Activated CD4-positive, alpha-beta T cell treated with anti-CD3 and anti-CD28 coated beads for 48 hours (primary cell): Measurements from ENCODE around the gene WRAP53.
A peak's percentile ranks its signal among the peaks of the same experiment; 100 is the strongest.

Source experiments
- DNase-seq: peaks from one replicate; pipeline ENCODE4 v3.0.0-alpha.2; 2020

The WRAP53 gene

DNA sequence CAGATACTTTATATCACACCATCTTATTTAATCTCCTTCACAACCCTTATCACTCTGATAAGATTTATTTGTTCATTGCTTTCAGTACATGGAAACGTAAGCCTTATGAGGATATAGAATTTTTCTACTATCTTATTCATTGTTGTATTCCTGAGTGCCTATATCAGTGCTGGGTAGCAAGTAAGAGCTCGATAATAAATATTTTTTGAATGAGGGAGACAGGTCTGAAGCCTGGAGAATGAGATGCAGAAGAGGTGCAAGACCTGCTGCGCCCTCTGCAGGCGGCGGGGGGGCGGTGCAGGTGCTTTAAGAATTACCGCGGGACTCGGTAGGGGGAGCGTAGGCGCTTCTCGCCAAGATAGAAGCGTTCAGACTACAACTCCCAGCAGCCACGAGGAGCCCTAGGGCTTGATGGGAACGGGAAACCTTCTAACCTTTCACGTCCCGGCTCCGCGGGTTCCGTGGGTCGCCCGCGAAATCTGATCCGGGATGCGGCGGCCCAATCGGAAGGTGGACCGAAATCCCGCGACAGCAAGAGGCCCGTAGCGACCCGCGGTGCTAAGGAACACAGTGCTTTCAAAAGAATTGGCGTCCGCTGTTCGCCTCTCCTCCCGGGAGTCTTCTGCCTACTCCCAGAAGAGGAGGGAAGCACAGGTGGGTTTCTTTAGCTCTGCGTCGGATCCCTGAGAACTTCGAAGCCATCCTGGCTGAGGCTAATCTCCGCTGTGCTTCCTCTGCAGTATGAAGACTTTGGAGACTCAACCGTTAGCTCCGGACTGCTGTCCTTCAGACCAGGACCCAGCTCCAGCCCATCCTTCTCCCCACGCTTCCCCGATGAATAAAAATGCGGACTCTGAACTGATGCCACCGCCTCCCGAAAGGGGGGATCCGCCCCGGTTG lies at the start of gene WRAP53:
TSS of gene WRAP53 (plus strand) at position 570 of the 900 bp plus-strand sequence. CDS start at position 742, 172 bp downstream.
- DNase-seq, result peak; percentile 97

DNA sequence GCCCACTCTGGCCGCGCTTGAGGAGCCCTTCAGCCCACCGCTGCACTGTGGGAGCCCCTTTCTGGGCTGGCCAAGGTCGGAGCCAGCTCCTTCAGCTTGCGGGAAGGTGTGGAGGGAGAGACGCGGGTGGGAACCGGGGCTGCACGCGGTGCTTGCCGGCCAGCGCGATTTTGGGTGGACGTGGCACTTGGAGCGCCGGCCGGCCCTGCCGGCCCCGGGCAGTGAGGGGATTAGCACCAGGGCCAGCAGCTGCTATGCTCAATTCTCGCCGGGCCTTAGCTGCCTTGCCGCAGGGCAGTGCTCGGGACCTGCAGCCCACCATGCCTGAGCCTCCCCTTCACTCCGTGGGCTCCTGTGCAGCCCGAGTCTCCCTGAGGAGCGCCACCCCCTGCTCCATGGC lies 47.5 kb upstream of the WRAP53 start:
- no peak for DNase-seq

GRCh38 chr17:7641635-7642034 lies 46.6 kb upstream of the WRAP53 start:
- DNase-seq, result peak; percentile 20

DNA sequence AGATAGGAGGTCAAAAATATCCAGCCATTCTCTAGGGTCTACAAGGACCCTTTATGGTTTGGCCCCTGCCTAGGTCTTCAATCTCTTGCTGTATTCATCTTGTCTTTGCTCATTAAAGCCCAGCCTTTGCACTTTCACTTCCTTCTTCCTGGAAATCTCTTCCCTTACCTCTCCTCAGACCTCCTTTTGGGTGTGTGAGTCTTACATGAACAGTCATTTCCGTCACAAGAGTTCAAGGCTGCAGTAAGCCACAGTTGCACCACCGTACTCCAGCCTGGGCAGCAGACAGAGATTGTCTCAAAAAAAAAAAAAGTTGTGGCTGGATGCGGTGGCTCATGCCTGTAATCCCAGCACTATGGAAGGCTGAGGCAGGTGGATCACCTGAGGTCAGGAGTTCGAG lies 43.5 kb upstream of the WRAP53 start:
- no peak for DNase-seq

DNA sequence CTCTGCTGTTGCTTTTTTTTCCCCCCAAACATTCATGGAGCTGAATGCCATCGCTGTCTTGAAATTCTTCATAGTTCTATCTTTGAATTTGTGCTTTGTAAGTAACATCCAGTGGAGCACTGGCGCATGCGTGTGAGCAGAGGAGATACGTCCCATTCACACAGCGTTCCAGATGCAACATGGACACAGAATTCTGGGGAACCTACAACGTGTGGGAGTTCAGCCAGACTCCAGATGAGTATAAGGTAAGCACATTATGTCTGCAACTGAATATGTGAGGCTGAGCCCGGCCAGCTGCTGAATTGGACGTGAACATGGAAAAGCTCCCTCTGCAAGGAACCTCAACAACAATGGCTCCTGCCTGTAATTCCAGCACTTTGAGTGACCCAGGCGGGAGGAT lies 41.8 kb upstream of the WRAP53 start:
- DNase-seq, result no peak

DNA sequence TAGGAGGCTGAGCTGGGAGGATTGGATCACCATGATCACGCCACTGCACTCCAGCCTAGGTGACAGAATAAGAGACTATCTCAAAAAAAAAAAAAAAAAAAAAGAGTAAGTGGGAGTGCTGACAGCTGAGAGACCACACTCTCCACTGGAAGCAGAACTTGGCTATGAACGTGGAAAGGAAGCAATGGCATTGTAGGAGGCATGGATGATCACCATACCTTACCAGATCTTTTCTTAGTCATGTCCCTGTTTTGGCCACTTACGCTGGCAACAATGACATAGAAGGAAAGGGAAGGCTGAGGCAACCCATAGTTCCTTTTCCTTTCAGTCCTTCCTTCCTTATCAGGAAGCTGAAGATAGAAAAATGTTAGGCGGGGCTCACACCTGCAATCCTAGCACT lies 41.3 kb upstream of the WRAP53 start:
- no peak for DNase-seq

- peak; percentile 76 for DNase-seq
These were observed 37.7 kb upstream of the WRAP53 start, which contains the start of gene ATP1B2 for GRCh38 chr17:7650509-7651096. Gene ATP1B2, plus strand, starts transcription at chr17:7650926. Its CDS starts 593 bp downstream, at chr17:7651519.

GRCh38 chr17:7651097-7651664 lies 37.1 kb upstream of the WRAP53 start:
- no peak for DNase-seq

DNA sequence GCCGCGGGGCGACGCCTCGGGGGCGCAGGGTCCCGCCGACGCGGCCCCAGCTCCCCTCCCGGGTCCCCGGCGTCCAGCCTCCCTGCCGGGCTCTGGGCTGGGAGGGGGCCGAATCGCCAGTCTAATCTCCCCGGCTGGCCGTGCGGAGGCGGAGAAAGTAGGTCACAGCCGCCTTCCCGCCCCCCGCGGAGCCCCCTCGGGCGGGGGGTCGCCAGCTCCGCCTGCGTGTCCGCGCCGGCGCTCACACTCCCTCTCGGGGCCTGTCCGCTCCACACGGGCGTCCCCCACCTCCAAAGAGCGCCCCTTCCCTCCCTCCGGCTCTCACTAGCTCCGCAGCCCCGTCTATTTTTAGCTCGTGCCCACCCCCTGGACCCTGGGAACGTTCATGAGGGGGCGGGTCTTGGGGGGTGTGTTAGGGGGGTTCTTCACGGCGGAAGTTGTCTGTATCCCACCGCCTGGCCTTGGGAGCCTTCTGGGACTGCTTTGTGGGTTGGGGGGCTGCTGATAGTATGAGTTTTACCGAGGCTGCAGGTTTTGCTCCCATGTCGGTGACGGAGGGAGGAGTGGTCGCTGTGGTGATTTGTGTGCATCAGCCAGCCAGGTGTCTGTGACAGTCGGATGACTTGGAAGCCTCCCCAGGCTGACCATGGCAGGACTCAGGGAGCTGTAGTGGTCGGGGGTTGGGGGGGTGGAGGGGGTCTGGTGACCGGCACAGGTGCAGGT lies 36.5 kb upstream of the WRAP53 start:
- DNase-seq, result no peak

DNA sequence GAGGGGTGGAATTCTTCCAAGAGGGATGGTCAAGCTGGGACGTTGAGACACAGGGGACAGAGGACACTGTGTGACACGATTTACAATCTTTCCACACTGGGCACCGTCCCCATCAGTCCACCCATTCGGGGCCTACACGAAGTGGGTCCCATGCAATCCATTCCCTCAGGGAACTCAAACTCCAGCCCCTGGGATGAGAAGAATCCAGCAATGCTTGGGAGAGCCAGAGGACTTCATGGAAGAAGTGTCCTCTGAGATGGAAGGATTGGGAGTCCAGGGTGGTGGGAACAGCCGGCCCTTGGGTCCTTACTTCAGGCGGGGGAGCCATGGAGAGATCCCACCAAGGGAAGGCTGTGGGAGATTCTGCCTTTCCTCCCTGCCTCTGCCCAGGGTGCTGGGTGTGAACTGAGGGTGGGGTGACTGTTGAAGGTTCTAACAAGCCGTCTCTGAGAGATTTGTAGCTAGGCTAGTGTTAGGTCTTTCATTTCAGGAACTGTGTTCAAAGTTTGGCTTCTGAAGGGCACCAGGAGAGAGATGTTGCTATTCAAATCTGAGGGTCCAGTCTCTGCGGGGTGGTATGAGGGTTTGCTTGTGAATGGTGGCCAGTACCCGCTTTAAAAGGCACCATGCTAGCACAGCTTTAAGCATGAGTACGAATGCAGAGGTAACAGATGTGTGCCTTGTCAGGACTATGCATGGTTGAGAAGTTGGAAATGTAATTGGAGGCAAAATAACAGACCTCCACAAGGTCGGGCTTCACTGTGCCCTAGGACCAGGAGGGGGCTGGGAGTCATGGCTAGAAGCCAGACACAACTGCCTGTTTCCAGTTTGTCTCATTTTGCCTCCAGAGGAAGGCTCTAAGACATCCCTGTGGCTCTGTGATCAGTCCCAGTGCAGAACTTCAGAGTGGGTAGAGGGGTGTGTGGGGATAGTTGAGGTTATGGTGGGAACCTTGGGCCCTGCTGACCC lies 35.6 kb upstream of the WRAP53 start:
- no peak for DNase-seq

GRCh38 chr17:7654832-7655540 lies 33.3 kb upstream of the WRAP53 start:
- DNase-seq, result no peak

DNA sequence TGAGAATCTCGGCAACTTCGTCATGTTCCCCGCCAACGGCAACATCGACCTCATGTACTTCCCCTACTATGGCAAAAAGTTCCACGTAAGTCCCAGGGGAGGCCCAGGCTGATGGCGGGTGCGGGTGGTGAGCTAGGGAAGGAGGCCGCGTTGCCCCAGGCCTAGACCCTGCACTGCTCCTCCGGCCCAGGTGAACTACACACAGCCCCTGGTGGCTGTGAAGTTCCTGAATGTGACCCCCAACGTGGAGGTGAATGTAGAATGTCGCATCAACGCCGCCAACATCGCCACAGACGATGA lies 32.8 kb upstream of the WRAP53 start:
- no peak for DNase-seq

GRCh38 chr17:7656958-7657609 lies 31.2 kb upstream of the WRAP53 start:
- DNase-seq, result no peak

GRCh38 chr17:7667656-7668406 lies 20.4 kb upstream of the WRAP53 start:
- DNase-seq, result no peak

- DNase-seq, result no peak
These were observed 19.8 kb upstream of the WRAP53 start for GRCh38 chr17:7668482-7668881.

DNA sequence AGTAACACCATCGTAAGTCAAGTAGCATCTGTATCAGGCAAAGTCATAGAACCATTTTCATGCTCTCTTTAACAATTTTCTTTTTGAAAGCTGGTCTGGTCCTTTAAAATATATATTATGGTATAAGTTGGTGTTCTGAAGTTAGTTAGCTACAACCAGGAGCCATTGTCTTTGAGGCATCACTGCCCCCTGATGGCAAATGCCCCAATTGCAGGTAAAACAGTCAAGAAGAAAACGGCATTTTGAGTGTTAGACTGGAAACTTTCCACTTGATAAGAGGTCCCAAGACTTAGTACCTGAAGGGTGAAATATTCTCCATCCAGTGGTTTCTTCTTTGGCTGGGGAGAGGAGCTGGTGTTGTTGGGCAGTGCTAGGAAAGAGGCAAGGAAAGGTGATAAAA lies 15.0 kb upstream of the WRAP53 start:
- peak; percentile 77 for DNase-seq

- DNase-seq, result no peak
These were observed 13.3 kb upstream of the WRAP53 start for GRCh38 chr17:7674934-7675333.

DNA sequence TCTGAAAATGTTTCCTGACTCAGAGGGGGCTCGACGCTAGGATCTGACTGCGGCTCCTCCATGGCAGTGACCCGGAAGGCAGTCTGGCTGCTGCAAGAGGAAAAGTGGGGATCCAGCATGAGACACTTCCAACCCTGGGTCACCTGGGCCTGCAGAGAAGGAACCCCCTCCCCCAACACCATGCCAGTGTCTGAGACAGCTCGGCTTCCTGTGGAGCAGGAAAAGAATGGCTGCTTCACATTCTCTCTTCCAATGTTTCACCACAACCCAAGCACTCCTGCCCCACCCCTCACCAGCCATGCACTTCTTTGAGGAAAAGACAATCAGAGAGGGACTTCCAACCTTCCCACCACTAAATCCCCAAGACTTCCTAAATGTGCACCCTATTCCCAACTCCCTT lies 11.7 kb upstream of the WRAP53 start:
- no peak for DNase-seq

GRCh38 chr17:7677388-7678067 lies 10.7 kb upstream of the WRAP53 start:
- no peak for DNase-seq
